OCI-LY7 (cell line): ENCODE results near the gene TERB1. TPM values are rescaled to one million over a fixed set of nuclear protein-coding genes. Genes with fewer than 3 reads are reported as not detected.
"Not testable (repeated sequence)": the region's sequence is repeated elsewhere in the genome, so short reads cannot be mapped to it uniquely, and the experiment has no call there.

Experiments used
- BruUV-seq: library from RNA; stranded (reverse); fragments of 400-500 nt; replicated peaks from 2 replicates; lab custom pipeline; 2021; lab: Mats Ljungman, UMichigan
- CTCF ChIA-PET: fragments of 300-600 bp; sonication (Branson Sonifier 250); formaldehyde crosslinking; loops from one replicate; lab custom pipeline; 2022; ENCODE audit warnings: antibody characterized with exemption; ENCODE audit not compliant: unreplicated experiment; lab: Charles Lee
- POLR2A ChIA-PET: fragments of 300-600 bp; sonication (Branson Sonifier 250); formaldehyde crosslinking; loops from one replicate; lab custom pipeline; 2022; ENCODE audit warnings: antibody characterized with exemption; lab: Charles Lee
- DNase-seq: peaks from one replicate; pipeline ENCODE4 v3.0.0-alpha.2; 2015; ENCODE audit warnings: low spot score
- H2AFZ ChIP-seq: fragments of 200-600 bp; sonication (generic), shearing (Covaris generic); 2 replicates; pipeline ENCODE4 v1.6.1; 2014; ENCODE audit warnings: mild to moderate bottlenecking, antibody characterized with exemption, low read length, moderate library complexity
- H3K27ac ChIP-seq: fragments of 200-600 bp; sonication (generic); 2 replicates; pipeline ENCODE4 v1.5.1; 2014; ENCODE audit warnings: mixed run types, low read depth, mild to moderate bottlenecking, moderate library complexity, low read length, inconsistent platforms; ENCODE audit not compliant: poor library complexity, severe bottlenecking
- H3K36me3 ChIP-seq: fragments of 200-600 bp; sonication (generic); 2 replicates; pipeline ENCODE4 v1.6.1; 2014; ENCODE audit warnings: mild to moderate bottlenecking, antibody characterized with exemption, low read length, moderate library complexity, mixed read lengths; ENCODE audit not compliant: insufficient read depth
- H3K4me1 ChIP-seq: fragments of 200-600 bp; sonication (generic); 2 replicates; pipeline ENCODE4 v1.5.1; 2014; ENCODE audit warnings: mild to moderate bottlenecking, low read length; ENCODE audit not compliant: insufficient read depth, poor library complexity, severe bottlenecking
- H3K4me2 ChIP-seq: fragments of 200-600 bp; sonication (generic); 2 replicates; pipeline ENCODE4 v1.6.1; 2014; ENCODE audit warnings: mild to moderate bottlenecking, low read length
- H3K4me3 ChIP-seq: fragments of 200-600 bp; sonication (generic); 2 replicates; pipeline ENCODE4 v1.5.1; 2014; ENCODE audit warnings: mild to moderate bottlenecking, low read depth, low read length; ENCODE audit not compliant: poor library complexity, severe bottlenecking
- H3K79me2 ChIP-seq: fragments of 200-600 bp; sonication (generic); 2 replicates; pipeline ENCODE4 v1.6.1; 2016; ENCODE audit warnings: low read depth, mild to moderate bottlenecking, low read length, moderate library complexity, mixed read lengths; ENCODE audit not compliant: insufficient read depth
- H3K9me2 ChIP-seq: fragments of 200-600 bp; sonication (generic); 2 replicates; pipeline ENCODE4 v1.6.1; 2016; ENCODE audit warnings: mild to moderate bottlenecking, low read length, mixed read lengths; ENCODE audit not compliant: insufficient read depth
- H3K9me3 ChIP-seq: fragments of 200-600 bp; sonication (generic); 2 replicates; pipeline ENCODE4 v1.6.1; 2014; ENCODE audit warnings: mild to moderate bottlenecking, mixed run types, low read length, mixed read lengths
- H4K20me1 ChIP-seq: fragments of 200-600 bp; sonication (generic); 2 replicates; pipeline ENCODE4 v1.6.1; 2014; ENCODE audit warnings: mild to moderate bottlenecking, antibody characterized with exemption, low read length, moderate library complexity, mixed read lengths; ENCODE audit not compliant: insufficient read depth
- CTCF ChIP-seq: fragments of 200-600 bp; sonication (generic); conservative IDR thresholded peaks from 2 replicates; pipeline ENCODE4 v1.5.1; 2014; ENCODE audit warnings: mild to moderate bottlenecking, antibody characterized with exemption, low read length, moderate library complexity, mixed read lengths
- EZH2phosphoT487 ChIP-seq: fragments of 200-600 bp; sonication (generic); IDR thresholded peaks from 2 replicates; pipeline ENCODE4 v1.6.1; 2018; ENCODE audit warnings: low read depth, borderline replicate concordance, mild to moderate bottlenecking, mixed run types, antibody characterized with exemption, low read length, moderate library complexity, mixed read lengths
- intact Hi-C: fragments of 100-400 bp; cut with micrococcal nuclease; formaldehyde crosslinking; loops from one replicate; pipeline ENCODE4 v1.10.0; 2022; ENCODE audit not compliant: unreplicated experiment
- total RNA-seq, 2 experiments: library from RNA; depleted of rRNA in 1 of 2; stranded (reverse); fragments of >200 nt in 1 of 2; shearing (Covaris generic) in 1 of 2; gene quantifications; 2 replicates each; pipeline ENCODE4 v1.2.3, GENCODE V29; 2014 to 2022

Gene TERB1
- total RNA-seq, 2 experiments from 2014 or later, result 0.17 TPM; not detected in 1

DNA sequence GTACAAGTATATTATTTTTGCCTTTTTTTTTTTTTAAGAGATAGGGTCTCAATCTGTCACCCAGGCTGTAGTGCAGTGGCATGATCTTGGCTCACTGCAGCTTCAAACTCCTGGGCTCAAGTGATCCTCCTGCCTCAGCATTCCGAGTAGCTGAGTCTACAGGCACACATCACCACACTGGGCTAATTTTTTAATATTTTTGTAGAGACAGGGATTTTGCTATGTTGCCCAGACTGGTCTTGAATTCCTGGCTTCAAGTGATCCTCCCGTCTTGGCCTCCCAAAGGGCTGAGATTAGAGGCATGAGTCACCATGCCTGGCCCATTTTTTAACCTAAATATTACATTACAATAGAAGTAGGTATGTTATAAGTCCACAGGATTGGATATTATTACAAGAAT is 3.2 kb downstream of the TERB1 start:
- Histone ChIP-seq H3K27ac (no peak overlapping the region), H4K20me1 (no peaks in the 10 kb centered on the region), H3K4me3 (no peak overlapping the region), H3K9me3 (no peaks in the 10 kb centered on the region), H3K79me2 (no peaks in the 10 kb centered on the region), H3K36me3 (peaks cover 18% of the 10 kb centered on the region), H3K4me2 (no peak overlapping the region), H2AFZ (no peak overlapping the region), H3K4me1 (no peaks in the 10 kb centered on the region), H3K9me2 (no peaks in the 10 kb centered on the region)
- intact Hi-C loops, result no loop called here
- no TSS peak for BruUV-seq
- TF ChIP-seq EZH2phosphoT487 (no peak), CTCF (no peak)
- ChIA-PET CTCF (interaction anchor here (0.6 kb wide), 1 partner anchor 82 kb away, joined by 7 read pairs; the partner anchor contains the start of gene PDP2), POLR2A (interaction anchor here (0.7 kb wide), 1 partner anchor 19 kb away, joined by 4 read pairs; no protein-coding TSS in a partner anchor)
- DNase-seq, result no peak

DNA sequence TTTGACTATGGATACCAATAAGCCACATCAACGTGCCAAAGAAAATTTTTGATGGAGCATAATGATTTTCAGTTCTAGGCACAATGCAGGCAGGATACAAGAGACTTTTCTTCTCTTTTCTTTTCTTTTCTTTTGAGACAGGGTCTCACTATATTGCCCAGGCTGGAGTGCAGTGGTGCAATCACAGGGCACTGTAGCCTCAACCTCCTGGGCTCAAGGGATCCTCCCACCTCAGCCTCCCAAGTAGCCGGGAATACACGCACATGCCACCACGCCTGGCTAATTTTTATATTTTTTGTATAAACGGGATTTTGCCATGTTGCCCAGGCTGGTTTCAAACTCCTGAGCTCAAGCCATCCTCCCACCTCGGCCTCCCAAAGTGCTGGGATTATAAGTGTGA is 7.4 kb downstream of the TERB1 start:
- H3K79me2 ChIP-seq, H3K27ac ChIP-seq, H3K36me3 ChIP-seq, POLR2A ChIA-PET, intact Hi-C loops, H3K9me3 ChIP-seq, H3K4me2 ChIP-seq, CTCF ChIA-PET, H3K4me1 ChIP-seq, H3K4me3 ChIP-seq, DNase-seq, H4K20me1 ChIP-seq, H3K9me2 ChIP-seq, BruUV-seq, H2AFZ ChIP-seq: not testable (repeated sequence)

GRCh38 chr16:66790130-66790733 is 11.2 kb downstream of the TERB1 start:
- Histone ChIP-seq H3K36me3 (no peaks in the 10 kb centered on the region), H3K4me2 (no peak overlapping the region), H3K9me2 (no peaks in the 10 kb centered on the region; the same call in 1 of the 2 replicates), H4K20me1 (no peaks in the 10 kb centered on the region), H3K4me1 (no peaks in the 10 kb centered on the region), H2AFZ (no peak overlapping the region), H3K27ac (no peak overlapping the region), H3K9me3 (no peaks in the 10 kb centered on the region), H3K4me3 (no peak overlapping the region), H3K79me2 (no peaks in the 10 kb centered on the region)
- ChIA-PET POLR2A (no interaction called here), CTCF (no interaction called here)
- intact Hi-C loops, result no loop called here
- DNase-seq, result no peak
- TF ChIP-seq EZH2phosphoT487, result no peak
- no peak for TF ChIP-seq CTCF
- no TSS peak for BruUV-seq
